NOMO-1 treated with DMSO at 0.1 percent for 48 hours (cell line): ENCODE measurements around the gene SEC24B.
"Not testable (repeated sequence)": the region's sequence is repeated elsewhere in the genome, so short reads cannot be mapped to it uniquely, and the experiment has no call there.

Experiments
- DNase-seq: peaks from one replicate; lab custom pipeline; 2025; ENCODE audit not compliant: unreplicated experiment; lab: John Stamatoyannopoulos, UW

SEC24B gene

GRCh38 chr4:109497511-109497910 lies 63.9 kb downstream of the SEC24B start:
- no peak for DNase-seq

GRCh38 chr4:109499513-109499912 lies 65.9 kb downstream of the SEC24B start:
- no peak for DNase-seq

DNA sequence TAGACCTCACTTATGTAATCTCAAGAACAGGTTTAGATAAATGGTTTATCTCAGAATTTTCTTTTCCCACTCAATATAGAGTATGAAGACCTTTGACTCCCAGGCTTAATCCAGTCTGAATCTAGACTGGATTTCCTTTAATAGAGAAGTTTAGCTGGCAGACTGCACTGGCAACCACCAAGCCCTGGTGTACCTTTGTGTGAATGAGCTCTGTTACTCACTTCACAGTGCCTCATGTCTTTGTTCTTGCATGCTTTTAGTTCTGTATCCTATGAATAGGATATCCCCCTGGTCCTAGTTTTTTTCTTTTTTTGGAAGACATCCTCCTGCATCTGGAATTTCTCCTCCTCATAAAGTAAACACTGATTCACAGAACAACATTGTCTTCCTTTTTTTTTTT lies 73.3 kb downstream of the SEC24B start:
- DNase-seq, result no peak

DNA sequence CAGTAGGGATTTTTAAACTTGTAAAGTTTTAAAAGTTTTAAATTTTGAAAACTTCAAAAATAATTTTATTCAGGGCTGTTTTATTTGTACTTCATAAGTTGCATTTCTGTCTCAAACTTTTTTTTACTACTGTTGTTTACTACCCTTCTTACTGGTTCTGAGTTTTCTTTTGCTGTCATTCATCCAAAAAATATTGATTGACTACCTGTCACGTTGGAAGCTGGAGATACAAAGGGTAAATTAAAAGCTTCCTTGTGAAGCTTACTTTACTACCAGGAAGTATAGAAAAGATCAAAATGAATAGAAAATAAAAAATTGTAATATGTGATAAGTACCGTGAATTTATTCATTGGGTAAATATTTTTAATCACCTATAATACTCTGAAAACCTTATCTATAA lies 77.1 kb downstream of the SEC24B start:
- no peak for DNase-seq

DNA sequence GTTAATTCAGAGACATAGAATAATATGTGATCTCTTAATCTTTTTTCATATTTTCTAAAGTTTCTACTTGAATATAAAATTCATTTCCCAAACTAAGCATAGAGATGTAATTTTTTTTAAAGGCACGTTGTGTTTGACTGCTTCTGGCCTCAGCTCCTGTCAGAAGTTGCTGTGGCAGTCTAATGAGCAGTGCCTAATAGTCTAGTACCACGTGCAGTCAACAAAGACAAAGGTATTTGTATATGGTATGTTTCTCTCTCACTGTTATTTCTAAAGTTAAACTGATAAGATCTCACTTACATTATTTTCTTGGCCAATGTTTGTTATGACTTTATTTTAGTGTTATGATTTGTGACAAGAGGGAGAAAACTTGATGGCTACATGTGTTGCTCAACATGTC lies 77.8 kb downstream of the SEC24B start:
- no peak for DNase-seq

DNA sequence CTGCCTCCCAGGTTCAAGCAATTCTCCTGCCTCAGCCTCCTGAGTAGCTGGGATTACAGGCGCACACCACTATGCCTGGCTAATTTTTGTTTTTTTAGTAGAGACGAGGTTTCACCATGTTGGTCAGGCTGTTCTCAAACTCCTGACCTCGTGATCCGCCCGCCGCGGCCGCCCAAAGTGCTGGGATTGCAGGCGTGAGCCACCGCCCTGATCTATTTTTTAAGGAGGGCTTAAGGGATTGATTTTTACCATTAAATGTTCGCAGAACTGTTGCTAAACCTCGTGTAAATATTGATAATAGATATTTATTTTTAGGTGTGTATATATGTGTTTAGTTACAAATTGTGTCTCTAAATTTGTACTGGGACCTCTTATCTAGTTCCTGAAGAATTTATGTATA lies 79.8 kb downstream of the SEC24B start:
- DNase-seq, result not testable (repeated sequence)

- no peak for DNase-seq
Observed at GRCh38 chr4:109532182-109532581, 98.6 kb downstream of the SEC24B start.

DNA sequence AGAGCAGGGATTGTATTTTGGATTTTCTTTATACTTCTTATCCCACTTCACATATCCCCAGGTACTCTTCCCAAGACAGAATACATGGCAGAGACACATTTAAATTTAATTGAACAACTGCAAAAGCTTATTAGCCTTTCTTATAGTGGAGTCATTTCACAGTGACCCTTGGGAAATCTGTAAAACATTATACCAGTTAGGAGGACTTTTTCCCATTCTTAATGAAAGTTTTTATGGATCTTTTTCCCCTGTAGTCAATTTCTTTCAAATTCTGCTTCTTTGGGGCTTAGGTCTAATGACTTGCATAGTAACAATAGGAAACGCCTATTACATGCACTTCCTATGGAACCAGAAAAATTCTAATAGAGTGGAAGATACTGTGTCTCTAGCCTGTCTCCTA lies 111.8 kb downstream of the SEC24B start:
- no peak for DNase-seq

DNA sequence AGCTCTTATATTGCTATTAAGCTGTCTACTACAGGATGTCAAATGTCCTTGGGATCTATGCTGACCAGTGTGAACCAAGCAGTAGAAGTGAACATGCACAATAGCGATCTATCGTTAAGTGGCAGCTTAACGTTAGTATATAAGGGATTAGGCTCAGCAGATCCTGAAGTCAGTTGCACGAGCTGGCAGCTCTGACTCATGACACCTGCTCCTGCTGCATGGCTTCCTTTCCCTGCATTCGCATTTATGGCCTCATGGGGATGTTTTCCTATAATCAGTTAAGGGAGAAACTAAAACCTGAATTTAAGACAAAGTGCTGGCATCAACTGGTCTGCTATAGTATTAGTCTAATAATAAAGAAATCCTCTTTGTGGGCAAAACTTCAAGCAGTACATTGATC lies 113.8 kb downstream of the SEC24B start:
- no peak for DNase-seq

GRCh38 chr4:109548655-109549054 lies 115.0 kb downstream of the SEC24B start:
- DNase-seq, result peak; percentile 83

DNA sequence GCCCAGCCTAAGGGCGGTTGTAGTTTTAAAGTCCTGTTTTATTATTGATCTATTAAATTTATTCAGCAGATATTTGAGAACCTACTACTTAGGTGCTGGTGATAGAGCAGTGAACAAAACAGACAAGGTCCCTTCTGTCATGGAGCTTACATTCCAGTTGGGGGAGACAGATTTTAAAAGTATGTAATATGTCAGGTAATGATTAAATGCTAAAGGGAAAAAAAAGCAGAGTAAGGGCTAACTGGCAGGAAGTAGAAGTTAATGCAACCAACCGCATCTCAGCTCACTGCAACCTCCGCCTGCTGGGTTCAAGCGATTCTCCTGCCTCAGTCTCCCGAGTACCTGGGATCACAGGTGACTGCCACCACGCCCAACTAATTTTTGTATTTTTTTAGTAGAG lies 118.6 kb downstream of the SEC24B start:
- DNase-seq, result no peak

GRCh38 chr4:109553130-109553529 lies 119.5 kb downstream of the SEC24B start:
- DNase-seq, result no peak

GRCh38 chr4:109554971-109555370 lies 121.4 kb downstream of the SEC24B start:
- no peak for DNase-seq

GRCh38 chr4:109557433-109557832 lies 123.8 kb downstream of the SEC24B start:
- no peak for DNase-seq

DNA sequence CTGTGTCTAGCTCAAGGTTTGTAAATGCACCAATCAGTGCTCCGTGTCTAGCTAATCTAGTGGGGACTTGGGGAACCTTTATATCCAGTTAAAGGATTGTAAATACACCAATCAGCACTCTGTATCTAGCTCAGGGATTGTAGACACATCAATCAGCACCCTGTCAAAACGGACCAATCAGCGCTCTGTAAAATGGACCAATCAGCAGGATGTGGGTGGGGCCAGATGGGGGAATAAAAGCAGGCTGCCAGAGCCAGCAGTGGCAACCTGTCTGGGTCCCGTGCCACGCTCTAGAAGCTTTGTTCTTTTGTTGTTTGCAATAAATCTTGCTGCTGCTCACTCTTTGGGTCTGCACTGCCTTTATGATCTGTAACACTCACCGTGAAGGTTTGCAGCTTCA lies 124.5 kb downstream of the SEC24B start:
- not testable (repeated sequence) for DNase-seq

DNA sequence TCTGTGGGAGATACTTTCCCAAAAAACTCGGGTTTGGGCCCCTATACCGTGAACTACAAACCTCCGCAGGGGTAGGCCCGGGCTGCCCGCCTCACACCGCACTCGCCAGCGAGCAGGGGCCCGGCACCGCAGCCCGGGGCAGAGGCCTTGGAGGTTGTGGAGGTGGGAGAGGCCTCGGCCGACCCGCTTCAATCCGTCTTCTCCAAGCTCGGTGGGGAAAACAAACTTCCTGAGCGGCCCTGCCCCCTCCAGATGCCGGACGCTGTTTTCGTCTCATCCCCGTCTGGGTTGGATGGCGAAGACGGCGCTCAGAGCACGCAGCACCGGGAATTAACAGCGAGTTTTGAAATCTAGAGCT lies 126.0 kb downstream of the SEC24B start:
- DNase-seq, result peak; percentile 48

DNA sequence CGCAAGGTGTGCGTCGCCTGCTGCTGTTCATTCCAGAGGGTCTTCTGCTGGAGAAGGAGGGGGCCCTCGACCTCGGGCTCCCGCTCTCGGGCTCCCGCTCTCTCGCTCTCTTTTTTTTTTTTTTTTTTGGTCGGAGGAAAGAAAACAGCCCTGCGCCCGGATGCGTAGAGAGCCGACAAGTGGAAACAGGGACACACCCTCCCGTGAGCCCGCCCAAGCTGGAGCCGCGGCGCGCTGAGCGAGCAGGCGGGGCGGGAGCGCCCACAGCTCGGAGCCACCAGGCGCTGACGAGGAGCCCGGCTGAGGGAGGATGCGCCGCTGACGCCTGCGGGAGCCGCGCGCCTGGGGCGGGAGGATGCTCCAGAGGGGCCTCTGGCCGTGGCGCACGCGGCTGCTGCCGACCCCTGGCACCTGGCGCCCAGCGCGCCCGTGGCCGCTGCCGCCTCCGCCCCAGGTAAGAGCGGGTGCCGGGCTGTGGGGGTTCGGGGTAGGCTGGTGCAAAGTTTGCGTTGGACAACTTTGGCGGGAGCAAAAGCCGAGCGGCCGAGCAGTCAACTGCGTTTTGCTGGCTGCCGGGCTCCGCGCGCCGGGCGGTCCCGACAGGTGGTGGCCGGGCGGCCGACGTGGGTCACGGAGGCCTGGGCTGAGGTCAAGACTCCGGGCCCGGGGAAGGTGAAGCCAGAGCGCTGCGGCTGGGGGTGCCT lies 126.5 kb downstream of the SEC24B start, which contains the start of gene MCUB:
Gene MCUB, plus strand, starts transcription at position 264 of the 704 bp plus-strand sequence. Its CDS starts 92 bp downstream, at position 356.
- DNase-seq, result peak; percentile 84

DNA sequence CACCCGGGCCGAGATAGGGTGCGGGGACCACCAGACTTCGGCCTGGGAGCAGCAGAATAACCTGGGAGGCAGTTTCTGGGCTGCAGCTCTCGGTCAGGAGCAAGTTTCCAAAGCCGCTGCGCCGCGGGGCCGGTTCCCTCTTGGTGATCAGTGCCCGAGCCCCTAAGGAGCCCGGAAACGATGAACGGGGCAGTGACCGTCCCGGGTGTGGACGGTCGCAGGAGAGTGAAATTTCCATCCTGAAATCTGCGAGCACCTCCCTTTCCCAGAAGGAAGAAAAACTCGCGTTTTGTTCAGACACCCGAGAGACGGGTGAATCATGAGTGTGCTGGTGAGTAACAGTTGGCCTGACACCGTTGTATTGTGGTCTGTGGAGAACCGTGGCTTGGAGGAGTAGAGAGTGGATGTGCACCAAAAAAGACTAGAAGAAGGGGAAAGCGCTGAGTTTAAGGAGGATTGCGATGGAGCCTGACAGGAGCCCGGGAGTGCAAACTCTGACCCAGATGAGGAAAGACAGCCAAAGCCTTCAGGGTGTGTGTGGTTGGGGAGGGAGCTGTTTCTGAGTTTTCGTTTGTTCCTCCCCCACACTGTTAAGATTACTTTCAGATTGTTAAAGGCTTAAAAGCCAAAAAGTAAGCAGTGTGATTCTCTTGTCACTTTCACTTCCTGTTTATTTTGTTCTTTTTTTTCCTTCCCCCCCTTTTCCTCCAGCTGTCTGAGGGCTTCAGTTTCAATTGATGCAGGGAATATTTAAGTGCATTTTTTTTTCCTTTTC lies 127.3 kb downstream of the SEC24B start:
- DNase-seq, result peak; percentile 84

DNA sequence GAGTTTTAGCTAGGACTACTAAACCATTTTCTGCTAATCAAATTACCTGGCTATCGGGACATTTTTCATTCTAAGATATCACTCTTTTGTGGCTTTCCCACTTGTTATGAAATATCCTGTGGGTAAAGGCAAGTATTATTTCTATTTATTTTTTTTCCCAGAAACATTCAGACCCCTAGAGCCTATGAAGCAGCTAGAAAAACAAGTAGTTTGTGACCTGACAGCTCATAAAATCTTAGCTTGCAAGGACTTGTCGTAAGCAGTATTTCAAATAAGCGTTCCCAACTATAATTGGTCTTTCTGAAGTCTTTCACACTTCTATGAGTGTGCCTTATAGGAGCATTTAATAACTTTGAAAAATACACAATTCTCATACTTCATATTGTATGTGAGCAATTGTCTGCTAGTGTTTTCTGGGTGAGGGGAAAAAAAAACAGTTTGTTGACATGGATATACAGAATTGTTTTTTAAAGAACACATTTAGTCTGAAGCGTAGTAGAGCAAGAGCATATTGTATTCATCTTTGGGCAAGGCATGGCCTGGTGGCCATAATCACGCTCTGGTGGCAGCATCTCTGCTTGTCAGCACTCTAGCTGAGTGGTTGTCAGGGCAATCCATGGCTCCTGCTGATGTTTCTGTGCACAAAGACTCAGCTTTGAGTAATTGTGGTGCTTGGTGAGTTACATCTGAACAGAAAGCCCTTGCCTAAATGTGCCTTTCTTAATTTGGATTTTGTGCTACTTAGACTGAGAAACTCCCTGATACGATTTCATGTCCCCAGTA lies 129.0 kb downstream of the SEC24B start:
- no peak for DNase-seq

- DNase-seq, result no peak
Observed at GRCh38 chr4:109571494-109571893, 137.9 kb downstream of the SEC24B start.

GRCh38 chr4:109572154-109572553 lies 138.5 kb downstream of the SEC24B start:
- DNase-seq, result no peak

- peak; percentile 29 for DNase-seq
Observed at GRCh38 chr4:109574443-109574850, 140.8 kb downstream of the SEC24B start.
